ENCODE results near the gene PCDH9.

The PCDH9 gene

DNA sequence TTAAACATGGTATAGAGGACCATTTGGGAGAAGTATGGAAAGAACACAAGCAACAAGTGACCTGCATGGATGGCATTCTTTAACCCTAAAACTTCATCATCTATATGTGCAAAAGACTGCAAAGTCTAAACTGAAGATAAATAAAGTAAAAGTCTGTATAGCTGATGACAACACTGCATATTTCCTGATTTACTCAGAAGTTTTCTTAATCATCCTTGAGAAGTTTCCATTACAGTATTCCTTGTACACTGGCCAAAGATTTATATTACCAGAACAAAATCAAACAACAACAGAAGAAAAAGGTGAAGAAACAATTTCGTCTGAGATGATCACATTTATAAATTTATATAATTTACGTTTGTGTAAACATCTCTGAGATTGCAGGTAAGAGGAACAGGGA, 805.7 kb downstream of the PCDH9 start:
- no peak for DNase-seq

GRCh38 chr13:66415444-66415843, 814.7 kb downstream of the PCDH9 start:
- no peak for DNase-seq

DNA sequence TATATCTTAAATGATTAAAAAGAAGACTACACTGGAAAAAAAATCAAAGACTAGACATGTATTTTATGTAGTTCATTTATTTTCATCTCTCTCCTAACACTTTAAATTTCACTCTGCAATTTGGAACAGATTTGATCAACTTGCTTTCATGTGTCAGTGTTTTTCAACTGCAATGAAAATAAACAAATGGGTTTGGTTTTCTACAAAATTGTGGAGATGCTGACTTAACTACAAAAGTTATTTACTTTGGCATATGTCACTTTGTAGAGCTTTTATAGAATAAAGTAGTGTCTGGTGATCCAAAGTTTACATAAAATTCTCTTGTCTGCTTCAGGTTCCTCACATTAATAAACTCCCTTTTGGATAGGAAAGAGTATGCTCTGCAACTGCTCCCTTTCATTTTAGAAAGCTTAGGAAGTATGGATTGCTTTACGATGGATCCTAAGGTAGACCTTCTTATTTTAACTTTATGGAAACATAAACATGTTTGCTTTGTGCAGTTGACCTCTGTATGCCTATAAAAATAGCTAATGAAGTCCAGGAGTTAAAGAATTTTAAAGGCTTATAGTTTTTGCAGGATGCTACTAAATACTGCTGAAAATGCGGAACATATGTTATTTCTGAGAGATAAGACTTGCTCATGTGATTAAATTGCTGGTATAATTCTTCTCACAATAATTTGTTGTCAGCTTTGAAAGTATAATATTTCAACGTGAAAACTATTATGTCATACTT, 815.9 kb downstream of the PCDH9 start:
- DNase-seq = no peak

DNA sequence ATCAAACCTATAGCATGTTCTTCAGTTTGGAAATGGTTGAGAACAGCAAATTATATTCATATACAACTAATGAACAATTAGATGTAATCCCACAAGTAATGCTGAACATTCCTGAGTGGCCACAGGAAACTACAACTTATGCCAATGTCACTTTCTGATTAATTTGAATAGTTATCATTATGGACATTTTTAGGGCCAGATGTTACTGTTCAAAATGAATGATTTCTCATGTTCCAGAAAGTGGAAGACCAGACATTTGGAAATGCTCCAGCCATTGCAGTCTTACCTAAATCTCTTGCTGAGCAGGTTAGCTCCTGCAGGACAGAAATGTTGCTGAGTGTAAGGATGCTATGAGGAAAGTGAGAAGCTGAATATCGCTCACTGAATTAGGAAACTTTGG, 819.8 kb downstream of the PCDH9 start:
- DNase-seq = peak; percentile 24

DNA sequence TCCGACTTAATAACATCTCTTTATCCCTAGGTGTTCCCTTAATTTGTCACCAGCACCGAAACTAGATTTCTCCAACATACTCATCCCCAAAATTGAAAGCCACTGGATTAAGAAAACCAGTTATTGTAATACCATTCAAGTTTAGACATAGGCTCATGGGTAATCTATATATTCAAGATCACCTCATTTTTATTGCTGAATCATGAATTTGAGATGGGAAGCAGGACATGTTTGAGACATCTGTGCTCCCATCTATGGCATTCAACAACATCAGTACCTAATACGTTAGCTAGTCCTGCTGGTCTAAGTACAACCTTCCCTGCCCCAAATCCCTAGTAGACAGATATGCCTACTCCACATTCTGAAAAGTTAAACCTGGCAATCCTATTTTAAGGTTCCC, 820.6 kb downstream of the PCDH9 start:
- no peak for DNase-seq

- DNase-seq = no peak
Measured at GRCh38 chr13:66407128-66407527, 823.0 kb downstream of the PCDH9 start.

GRCh38 chr13:66405908-66406802, 824.0 kb downstream of the PCDH9 start:
- DNase-seq = no peak

GRCh38 chr13:66402546-66402945, 827.6 kb downstream of the PCDH9 start:
- no peak for DNase-seq

DNA sequence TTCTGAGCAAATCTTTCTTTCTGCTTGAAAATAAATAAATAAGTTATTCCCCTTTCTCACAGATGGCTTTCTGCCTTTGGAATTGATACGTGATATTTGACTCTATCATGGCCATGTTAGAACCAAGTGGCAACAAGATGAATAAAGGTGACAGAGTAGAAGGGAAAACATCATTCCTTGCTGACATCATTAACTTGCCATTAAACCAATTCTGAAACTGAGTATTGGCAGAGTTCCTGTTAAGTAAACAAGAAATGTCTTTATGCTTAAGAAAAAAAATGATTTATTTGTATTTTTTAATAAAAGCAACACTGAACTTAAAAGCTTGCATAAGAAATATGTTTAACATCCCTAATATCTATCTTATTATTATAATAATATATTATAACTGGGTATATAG, 828.1 kb downstream of the PCDH9 start:
- no peak for DNase-seq

- DNase-seq = no peak
Measured at GRCh38 chr13:66400292-66400691, 829.8 kb downstream of the PCDH9 start.

DNA sequence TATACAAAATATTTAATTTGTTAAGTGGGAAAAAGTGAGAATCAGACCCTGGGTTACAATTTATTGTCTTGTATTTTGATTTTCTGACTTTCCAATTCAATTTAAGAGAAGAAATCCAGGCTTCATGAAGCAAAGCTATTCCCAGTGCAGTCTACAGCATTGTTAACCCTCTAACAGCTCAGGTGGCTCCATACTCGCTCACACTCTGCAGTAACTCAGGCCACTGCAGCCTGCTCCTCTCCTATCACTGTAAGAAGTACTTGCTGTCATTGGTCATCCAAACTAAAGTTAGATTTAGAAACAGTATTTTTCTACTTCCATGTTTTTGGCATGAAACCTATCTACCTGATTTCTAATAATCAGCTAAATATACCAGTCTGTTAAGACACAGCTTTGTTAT, 830.3 kb downstream of the PCDH9 start:
- no peak for DNase-seq

GRCh38 chr13:66397133-66397532, 833.0 kb downstream of the PCDH9 start:
- no peak for DNase-seq

- DNase-seq = no peak
Measured at GRCh38 chr13:66391322-66391721, 838.8 kb downstream of the PCDH9 start.

DNA sequence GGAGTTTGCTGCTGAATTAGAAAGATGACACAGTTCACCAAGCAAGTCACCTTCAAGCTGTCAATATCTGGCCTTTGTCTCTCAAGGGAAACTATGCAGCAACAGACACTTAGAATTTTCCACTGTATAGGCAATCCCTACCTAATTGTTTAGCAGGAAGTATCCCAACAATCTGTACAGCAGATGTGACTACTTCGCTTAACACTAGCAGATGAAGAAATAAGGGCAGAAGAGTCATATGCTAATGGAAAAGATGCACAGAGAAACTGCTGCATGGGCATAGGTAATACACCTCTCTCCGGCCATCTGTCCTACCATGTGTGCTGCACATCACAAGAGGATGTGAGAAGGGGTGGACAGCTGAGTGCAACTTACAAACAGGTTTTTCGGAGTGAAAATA, 851.2 kb downstream of the PCDH9 start:
- peak; percentile 88 for DNase-seq

- DNase-seq = no peak
Measured at GRCh38 chr13:66377569-66377968, 852.6 kb downstream of the PCDH9 start.

- DNase-seq = no peak
Measured at GRCh38 chr13:66375756-66376155, 854.4 kb downstream of the PCDH9 start.

DNA sequence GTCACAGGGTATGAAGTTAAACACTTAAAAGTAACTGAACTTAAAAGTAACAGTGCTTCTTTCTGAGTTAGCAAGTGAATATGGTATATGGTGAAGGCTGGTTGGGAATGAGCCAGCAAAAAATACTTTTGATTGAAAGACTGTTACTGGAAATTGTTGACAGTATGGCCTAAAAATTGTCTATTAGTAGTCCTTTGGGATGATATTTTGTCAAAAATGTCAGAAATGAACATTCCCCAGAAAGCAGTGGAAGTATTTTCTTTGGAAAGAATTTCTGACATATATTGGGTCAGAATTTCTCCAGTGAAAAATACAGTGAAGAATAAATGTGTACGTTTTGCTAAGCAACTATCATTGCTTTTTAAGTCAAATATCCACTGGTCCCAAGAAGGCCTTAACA, 860.5 kb downstream of the PCDH9 start:
- DNase-seq = no peak

- DNase-seq = no peak
Measured at GRCh38 chr13:66367356-66367755, 862.8 kb downstream of the PCDH9 start.

GRCh38 chr13:66365101-66365500, 865.0 kb downstream of the PCDH9 start:
- DNase-seq = no peak

DNA sequence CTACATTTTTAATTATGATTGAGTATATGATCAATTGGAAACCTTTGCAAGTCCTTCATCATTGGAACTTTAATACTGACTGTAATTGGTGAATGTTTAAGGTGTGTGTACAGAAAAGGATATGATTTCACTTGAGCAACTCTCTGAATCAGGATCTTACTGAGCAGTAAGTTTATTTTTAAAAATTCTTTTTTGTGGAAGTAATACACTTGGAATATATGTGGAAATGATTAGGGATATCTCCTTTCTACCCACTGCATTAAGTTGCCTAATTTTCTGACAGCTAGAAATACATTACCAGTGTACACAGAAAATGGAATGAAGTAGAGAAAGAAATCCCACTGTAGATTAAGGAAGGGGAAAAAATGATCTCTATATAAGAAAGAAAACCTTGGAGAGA, 865.8 kb downstream of the PCDH9 start:
- no peak for DNase-seq

GRCh38 chr13:66362485-66362884, 867.7 kb downstream of the PCDH9 start:
- DNase-seq = no peak

GRCh38 chr13:66359910-66360552, 870.1 kb downstream of the PCDH9 start:
- DNase-seq = no peak

DNA sequence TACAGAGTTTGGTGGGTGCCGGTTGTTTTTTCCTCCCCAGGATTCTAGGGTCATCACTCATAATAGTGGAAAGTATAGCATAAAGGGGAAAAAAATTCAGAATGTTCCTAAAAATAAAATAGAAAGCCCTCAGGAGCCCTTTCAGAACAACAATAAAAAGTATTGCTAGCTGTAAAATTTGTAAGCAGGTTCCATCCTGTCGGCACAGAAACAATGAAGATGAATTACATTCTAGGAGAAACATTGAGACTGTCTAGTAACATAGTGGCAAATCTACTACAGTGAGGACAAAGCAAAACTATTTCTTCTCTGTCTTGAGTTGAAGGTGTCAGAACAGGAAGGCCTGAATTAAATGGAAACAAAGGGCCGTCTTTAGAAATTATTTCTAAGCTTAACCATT, 870.7 kb downstream of the PCDH9 start:
- DNase-seq = no peak

DNA sequence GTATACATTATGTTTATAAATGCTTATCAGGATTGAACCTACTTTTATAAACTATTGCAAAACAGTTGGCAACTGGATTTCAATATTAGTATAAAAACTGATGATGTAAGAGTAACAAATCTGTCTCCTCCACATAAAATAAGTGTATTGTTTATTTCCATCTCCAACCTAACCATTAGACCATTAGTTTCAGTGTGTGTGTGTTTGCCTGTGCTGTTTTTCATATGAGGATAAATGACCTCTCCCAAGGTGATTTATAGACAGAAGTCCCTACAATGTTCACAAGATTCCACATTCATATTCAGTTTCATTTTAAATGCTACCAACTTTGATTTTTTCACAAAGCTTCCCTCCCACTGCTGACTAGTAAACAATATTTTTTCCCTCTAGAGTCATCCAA, 871.6 kb downstream of the PCDH9 start:
- no peak for DNase-seq

Measured in NCI-H2171 (cell line).